HFFc6 (cell line): ENCODE data around the gene NECTIN1. TPM values are rescaled to one million over a fixed set of nuclear protein-coding genes. Genes with fewer than 3 reads are reported as not detected.

Experiments
- DNase-seq: peaks from one replicate; pipeline ENCODE4 v3.0.0-alpha.2; 2018
- H3K27ac Mint-ChIP-seq: 2 replicates; pipeline ENCODE4 v1.8.0; 2020; ENCODE audit warnings: mild to moderate bottlenecking, mixed read lengths
- H3K27me3 Mint-ChIP-seq: 2 replicates; pipeline ENCODE4 v1.8.0; 2021; ENCODE audit warnings: mild to moderate bottlenecking, moderate library complexity, mixed read lengths; ENCODE audit not compliant: insufficient read depth
- H3K36me3 Mint-ChIP-seq: 2 replicates; pipeline ENCODE4 v1.8.0; 2021; ENCODE audit warnings: low read depth, mixed read lengths
- H3K4me1 Mint-ChIP-seq: 2 replicates; pipeline ENCODE4 v1.8.0; 2020; ENCODE audit warnings: low read depth, mixed read lengths
- H3K4me3 Mint-ChIP-seq: 2 replicates; pipeline ENCODE4 v1.8.0; 2020; ENCODE audit warnings: mild to moderate bottlenecking, moderate library complexity, mixed read lengths
- H3K9me3 Mint-ChIP-seq: 2 replicates; pipeline ENCODE4 v1.8.0; 2020; ENCODE audit warnings: mild to moderate bottlenecking, mixed read lengths
- total RNA-seq, 6 experiments: library from RNA; stranded (reverse); fragmentation: NEBNext Ultra II Directional; extraction: Animal tissue kit (Norgen Biotek cat#: 25700); gene quantifications; 2 replicates in 1 of 6; 3 replicates in 5 of 6; pipeline ENCODE4 v1.2.3, GENCODE V29; 2021
- TF ChIP-seq, protein P1 (sequence below): fragments of 200-600 bp; sonication (generic); IDR thresholded peaks from 2 replicates; pipeline ENCODE4 v1.5.0; 2021; ENCODE audit warnings: antibody characterized with exemption, mild to moderate bottlenecking

NECTIN1 gene
- total RNA-seq, 6 experiments from 2014 or later: 4.1 to 7.9 (median 6.6) TPM

- Mint-ChIP-seq H3K4me3 (no peak overlapping the region), H3K4me1 (peaks cover 26% of the 10 kb centered on the region), H3K27me3 (peaks cover 2% of the 10 kb centered on the region; the same call in 1 of the 2 replicates), H3K36me3 (peaks cover 10% of the 10 kb centered on the region), H3K9me3 (peaks cover 20% of the 10 kb centered on the region; the same call in 1 of the 2 replicates), H3K27ac (no peak overlapping the region)
- TF ChIP-seq, protein P1, sequence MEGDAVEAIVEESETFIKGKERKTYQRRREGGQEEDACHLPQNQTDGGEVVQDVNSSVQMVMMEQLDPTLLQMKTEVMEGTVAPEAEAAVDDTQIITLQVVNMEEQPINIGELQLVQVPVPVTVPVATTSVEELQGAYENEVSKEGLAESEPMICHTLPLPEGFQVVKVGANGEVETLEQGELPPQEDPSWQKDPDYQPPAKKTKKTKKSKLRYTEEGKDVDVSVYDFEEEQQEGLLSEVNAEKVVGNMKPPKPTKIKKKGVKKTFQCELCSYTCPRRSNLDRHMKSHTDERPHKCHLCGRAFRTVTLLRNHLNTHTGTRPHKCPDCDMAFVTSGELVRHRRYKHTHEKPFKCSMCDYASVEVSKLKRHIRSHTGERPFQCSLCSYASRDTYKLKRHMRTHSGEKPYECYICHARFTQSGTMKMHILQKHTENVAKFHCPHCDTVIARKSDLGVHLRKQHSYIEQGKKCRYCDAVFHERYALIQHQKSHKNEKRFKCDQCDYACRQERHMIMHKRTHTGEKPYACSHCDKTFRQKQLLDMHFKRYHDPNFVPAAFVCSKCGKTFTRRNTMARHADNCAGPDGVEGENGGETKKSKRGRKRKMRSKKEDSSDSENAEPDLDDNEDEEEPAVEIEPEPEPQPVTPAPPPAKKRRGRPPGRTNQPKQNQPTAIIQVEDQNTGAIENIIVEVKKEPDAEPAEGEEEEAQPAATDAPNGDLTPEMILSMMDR: no peak
- no peak for DNase-seq
These were observed 48.2 kb downstream of the NECTIN1 start for GRCh38 chr11:119680541-119681360.

GRCh38 chr11:119679346-119679745 is 49.7 kb downstream of the NECTIN1 start:
- no peak for DNase-seq
- Mint-ChIP-seq H3K4me1 (peaks cover 20% of the 10 kb centered on the region), H3K36me3 (peaks cover 10% of the 10 kb centered on the region), H3K4me3 (no peak overlapping the region), H3K27ac (no peak overlapping the region), H3K27me3 (no peaks in the 10 kb centered on the region; the same call in 1 of the 2 replicates), H3K9me3 (peaks cover 20% of the 10 kb centered on the region; the same call in 1 of the 2 replicates)
- TF ChIP-seq, protein P1: no peak

DNA sequence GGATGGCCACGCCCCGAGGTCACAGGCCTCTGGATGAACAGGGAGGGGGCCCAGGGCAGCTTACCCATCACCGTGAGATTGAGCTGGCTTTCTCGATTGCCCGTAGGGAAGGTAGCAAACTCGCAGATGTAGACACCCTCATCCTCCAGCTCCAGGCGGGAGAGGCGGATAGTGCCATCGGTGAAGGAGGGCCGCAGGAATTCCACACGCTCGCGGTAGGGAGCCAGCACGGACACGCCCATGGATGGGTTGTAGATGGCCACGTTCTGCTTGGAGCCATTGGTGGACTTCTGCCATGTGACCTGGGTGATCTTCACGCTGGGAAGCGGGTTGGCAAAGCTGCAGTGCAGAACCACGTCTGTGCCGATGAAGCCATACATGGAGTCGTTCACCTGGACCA is 50.6 kb downstream of the NECTIN1 start:
- no peaks in the 10 kb centered on the region; the same call in 1 of the 2 replicates for H3K27me3 Mint-ChIP-seq
- H3K27ac Mint-ChIP-seq: no peak overlapping the region
- H3K9me3 Mint-ChIP-seq: peaks cover 20% of the 10 kb centered on the region; the same call in 1 of the 2 replicates
- H3K36me3 Mint-ChIP-seq: peaks cover 10% of the 10 kb centered on the region
- H3K4me3 Mint-ChIP-seq: no peak overlapping the region
- TF ChIP-seq, protein P1: no peak
- peaks cover 12% of the 10 kb centered on the region for H3K4me1 Mint-ChIP-seq
- no peak for DNase-seq

GRCh38 chr11:119677840-119678239 is 51.2 kb downstream of the NECTIN1 start:
- peaks cover 20% of the 10 kb centered on the region; the same call in 1 of the 2 replicates for H3K9me3 Mint-ChIP-seq
- peaks cover 10% of the 10 kb centered on the region for H3K36me3 Mint-ChIP-seq
- DNase-seq: no peak
- no peak overlapping the region for H3K4me3 Mint-ChIP-seq
- H3K27ac Mint-ChIP-seq: no peak overlapping the region
- H3K27me3 Mint-ChIP-seq: no peaks in the 10 kb centered on the region; the same call in 1 of the 2 replicates
- peaks cover 12% of the 10 kb centered on the region for H3K4me1 Mint-ChIP-seq
- TF ChIP-seq, protein P1: no peak

DNA sequence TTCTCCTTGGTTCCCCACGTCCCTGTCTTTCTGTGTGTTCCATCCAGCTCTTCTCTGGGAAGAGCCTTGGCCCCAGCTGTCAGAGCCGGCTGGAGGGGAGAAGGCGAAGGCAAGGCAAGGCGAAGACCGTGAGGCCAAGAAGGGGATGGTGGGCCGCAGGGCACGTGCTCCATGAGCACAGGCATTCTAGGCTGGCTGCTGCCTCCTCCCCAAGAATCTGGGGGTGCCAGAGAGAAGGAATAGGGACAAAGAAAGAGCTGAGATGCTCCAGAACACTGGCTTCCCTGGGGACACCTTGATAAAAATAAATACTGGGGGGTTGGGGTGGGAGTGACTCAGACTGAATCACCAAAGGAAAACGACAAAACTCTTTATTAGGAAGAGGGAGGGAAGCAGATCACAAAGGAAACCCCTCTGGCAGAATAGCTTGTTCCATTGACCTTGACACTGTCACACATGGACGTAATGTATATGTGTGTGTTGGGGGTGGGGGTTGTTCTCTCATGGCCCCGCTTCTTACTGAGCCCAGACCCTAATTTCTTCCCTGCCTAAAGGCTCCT is 52.5 kb downstream of the NECTIN1 start:
- DNase-seq: peak; percentile 37
- Mint-ChIP-seq H3K4me3 (no peak overlapping the region; the same call in 1 of the 2 replicates), H3K9me3 (peaks cover 20% of the 10 kb centered on the region; the same call in 1 of the 2 replicates), H3K36me3 (peaks cover 10% of the 10 kb centered on the region), H3K27ac (peak overlapping the region; percentile 61), H3K4me1 (peaks cover 14% of the 10 kb centered on the region), H3K27me3 (no peaks in the 10 kb centered on the region; the same call in 1 of the 2 replicates)
- TF ChIP-seq, protein P1: no peak
